IMR-90 (cell line): ENCODE measurements around the gene NF1. TPM values are rescaled to one million over a fixed set of nuclear protein-coding genes. Genes with fewer than 3 reads are reported as not detected.

Source experiments
- ATAC-seq: fragments of 200-7000 bp; cut with Tn5 transposase; 2 replicates; pipeline ENCODE4 v1.9.1; 2020; ENCODE audit warnings: low read depth, mild to moderate bottlenecking, moderate library complexity
- BruUV-seq: library from RNA; stranded (reverse); fragments of 400-500 nt; replicated peaks from 2 replicates; lab custom pipeline; 2021; lab: Mats Ljungman, UMichigan
- CTCF ChIA-PET: fragments of 300-600 bp; formaldehyde crosslinking; extraction: SDS; loops from one replicate; lab custom pipeline; 2021; ENCODE audit warnings: antibody characterized with exemption; lab: Yijun Ruan, JAX
- POLR2A ChIA-PET: fragments of 300-600 bp; sonication (Branson Sonifier 250); formaldehyde crosslinking; loops from one replicate; lab custom pipeline; 2022; ENCODE audit warnings: antibody characterized with exemption; ENCODE audit not compliant: unreplicated experiment; lab: Charles Lee
- DNase-seq: peaks from one replicate; pipeline ENCODE4 v3.0.0; 2013
- H2AFZ ChIP-seq: replicated peaks from 2 replicates; pipeline ENCODE3; 2013; ENCODE audit warnings: low read length, mild to moderate bottlenecking; ENCODE audit not compliant: poor library complexity
- H2AK5ac ChIP-seq: 2 replicates; pipeline ENCODE4 v1.6.1; 2013; ENCODE audit warnings: low read depth, low read length, inconsistent platforms
- H2AK9ac ChIP-seq: replicated peaks from 2 replicates; pipeline ENCODE3; 2013; ENCODE audit warnings: mild to moderate bottlenecking, low read depth, low read length, moderate library complexity; ENCODE audit not compliant: poor library complexity
- H2BK120ac ChIP-seq: 2 replicates; pipeline ENCODE4 v1.6.1; 2013; ENCODE audit warnings: low read depth, low read length, inconsistent platforms
- H2BK15ac ChIP-seq: 3 replicates; pipeline ENCODE4 v1.6.1; 2013; ENCODE audit warnings: low read depth, low read length, inconsistent platforms
- H2BK20ac ChIP-seq: 2 replicates; pipeline ENCODE4 v1.6.1; 2013; ENCODE audit warnings: low read depth, mild to moderate bottlenecking, inconsistent platforms, low read length, moderate library complexity
- H2BK5ac ChIP-seq: 2 replicates; pipeline ENCODE4 v1.6.1; 2013; ENCODE audit warnings: mild to moderate bottlenecking, low read depth, low read length, inconsistent platforms; ENCODE audit not compliant: poor library complexity, severe bottlenecking
- H3K14ac ChIP-seq: replicated peaks from 2 replicates; pipeline ENCODE4 v1.6.1; 2013; ENCODE audit warnings: low read depth, low read length, inconsistent platforms
- H3K18ac ChIP-seq: 2 replicates; pipeline ENCODE4 v1.6.1; 2013; ENCODE audit warnings: low read depth, low read length, control low read depth
- H3K23ac ChIP-seq: 2 replicates; pipeline ENCODE4 v1.6.1; 2013; ENCODE audit warnings: low read depth, low read length, inconsistent platforms
- H3K27ac ChIP-seq: 2 replicates; pipeline ENCODE4 v1.5.1; 2013; ENCODE audit warnings: mild to moderate bottlenecking, control low read depth, low read length; ENCODE audit not compliant: insufficient read depth
- H3K27me3 ChIP-seq: 2 replicates; pipeline ENCODE4 v1.6.1; 2013; ENCODE audit warnings: low read length; ENCODE audit not compliant: control insufficient read depth, insufficient read depth
- H3K36me3 ChIP-seq: 2 replicates; pipeline ENCODE4 v1.6.1; 2013; ENCODE audit warnings: low read length, mixed read lengths; ENCODE audit not compliant: control insufficient read depth, insufficient read depth
- H3K4ac ChIP-seq: 2 replicates; pipeline ENCODE4 v1.6.1; 2013; ENCODE audit warnings: low read depth, low read length, inconsistent platforms
- H3K4me1 ChIP-seq: 2 replicates; pipeline ENCODE4 v1.6.1; 2013; ENCODE audit warnings: low read length, mixed read lengths; ENCODE audit not compliant: control insufficient read depth, insufficient read depth
- H3K4me2 ChIP-seq: 2 replicates; pipeline ENCODE4 v1.6.1; 2013; ENCODE audit warnings: low read depth, mild to moderate bottlenecking, control low read depth, low read length, moderate library complexity
- H3K4me3 ChIP-seq: 2 replicates; pipeline ENCODE4 v1.5.1; 2013; ENCODE audit warnings: low read depth, mild to moderate bottlenecking, control low read depth, low read length, moderate library complexity; ENCODE audit not compliant: insufficient read depth
- H3K56ac ChIP-seq: 2 replicates; pipeline ENCODE4 v1.6.1; 2013; ENCODE audit warnings: low read length, inconsistent platforms; ENCODE audit not compliant: insufficient read depth; ENCODE audit errors: extremely low read depth
- H3K79me1 ChIP-seq, 2 experiments: 2 replicates each; pipeline ENCODE4 v1.6.1; 2013; ENCODE audit warnings: low read length in 2 of 2, inconsistent platforms in 1 of 2, low read depth in 1 of 2
- H3K9ac ChIP-seq: 2 replicates; pipeline ENCODE4 v1.6.1; 2013; ENCODE audit warnings: low read depth, low read length, control low read depth
- H3K9me1 ChIP-seq: 2 replicates; pipeline ENCODE4 v1.6.1; 2013; ENCODE audit warnings: low read length, inconsistent platforms; ENCODE audit not compliant: insufficient read depth
- H3K9me3 ChIP-seq: 2 replicates; pipeline ENCODE4 v1.6.1; 2013; ENCODE audit warnings: low read length; ENCODE audit not compliant: control insufficient read depth, insufficient read depth
- H4K20me1 ChIP-seq: 2 replicates; pipeline ENCODE4 v1.6.1; 2013; ENCODE audit warnings: low read length, inconsistent platforms; ENCODE audit not compliant: insufficient read depth
- H4K5ac ChIP-seq: 2 replicates; pipeline ENCODE4 v1.6.1; 2013; ENCODE audit warnings: mild to moderate bottlenecking, low read depth, low read length, control low read depth
- H4K8ac ChIP-seq, 2 experiments: 2 replicates each; pipeline ENCODE4 v1.6.1; 2013; ENCODE audit warnings: low read depth in 2 of 2, low read length in 2 of 2, control low read depth in 1 of 2, inconsistent platforms in 1 of 2
- H4K91ac ChIP-seq: 2 replicates; pipeline ENCODE4 v1.6.1; 2013; ENCODE audit warnings: low read depth, low read length, inconsistent platforms; ENCODE audit not compliant: insufficient read depth
- BHLHE40 ChIP-seq: fragments of 150-350 bp; IDR thresholded peaks from 2 replicates; pipeline ENCODE4 v1.6.1; 2016; ENCODE audit warnings: mild to moderate bottlenecking, low read depth, low read length
- CEBPB ChIP-seq: IDR thresholded peaks from 2 replicates; pipeline ENCODE4 v1.6.1; 2012; ENCODE audit warnings: low read depth, low read length, improper control_type of control experiment
- CHD1 ChIP-seq: IDR thresholded peaks from 2 replicates; pipeline ENCODE4 v1.6.1; 2012; ENCODE audit warnings: low read depth, low read length, improper control_type of control experiment
- FOS ChIP-seq: fragments of 150-350 bp; IDR thresholded peaks from 2 replicates; pipeline ENCODE4 v1.6.1; 2016; ENCODE audit warnings: low read depth, low read length
- MXI1 ChIP-seq: IDR thresholded peaks from 2 replicates; pipeline ENCODE4 v1.6.1; 2012; ENCODE audit warnings: low read depth, mild to moderate bottlenecking, low read length, moderate library complexity, borderline replicate concordance
- POLR2A ChIP-seq: IDR thresholded peaks from 2 replicates; pipeline ENCODE4 v1.6.1; 2012; ENCODE audit warnings: mild to moderate bottlenecking, low read depth, low read length
- RAD21 ChIP-seq: IDR thresholded peaks from 2 replicates; pipeline ENCODE4 v1.6.1; 2012; ENCODE audit warnings: low read length, improper control_type of control experiment
- WGBS, 2 experiments: methylation state at CpG; one replicate each; pipeline versions ENCODE4 v1.1.5 to v1.1.7; 2013; ENCODE audit warnings: missing lambda C conversion rate in 2 of 2; ENCODE audit not compliant: insufficient read length in 1 of 2; ENCODE audit errors: extremely low coverage in 2 of 2; 5-methylcytosine and 5-hydroxymethylcytosine counted together
- dilution Hi-C: fragments of 300-500 bp; cut with HindIII; formaldehyde crosslinking; loops from one replicate; pipeline ENCODE4 v1.14.3; 2018; ENCODE audit warnings: low sequenced_read_pairs; ENCODE audit not compliant: unreplicated experiment
- in situ Hi-C: fragments of 300-500 bp; cut with MboI; formaldehyde crosslinking; loops from 3 replicates; pipeline ENCODE4 v1.14.3; 2019; ENCODE audit warnings: low sequenced_read_pairs, inconsistent platforms, mixed read lengths
- intact Hi-C: fragments of 100-400 bp; cut with micrococcal nuclease; formaldehyde crosslinking; loops from 2 replicates; pipeline ENCODE4 v1.10.0; 2022
- polyA plus RNA-seq, 3 experiments: library from polyadenylated mRNA; depleted of rRNA; stranded (reverse); fragments of >200 nt; gene quantifications; 2 replicates each; pipeline ENCODE4 v1.2.3, GENCODE V29; 2012; ENCODE audit warnings: low replicate concordance in 1 of 3
- total RNA-seq: library from RNA; depleted of rRNA; stranded (reverse); fragments of >200 nt; gene quantifications from 2 replicates; pipeline ENCODE4 v1.2.3, GENCODE V29; 2012

Gene NF1
- total and polyA plus RNA-seq, 2 of the 4 experiments (the other 2 are of a cell fraction): 17.9 to 48.6 TPM

GRCh38 chr17:31060791-31061550, 33.8 kb upstream of the NF1 start:
- no peak overlapping the region for H3K14ac ChIP-seq
- H3K4me3 ChIP-seq: no peak overlapping the region
- dilution Hi-C loops: no loop called here
- no peak overlapping the region for H2BK15ac ChIP-seq
- no peak overlapping the region for H2AK5ac ChIP-seq
- no peak overlapping the region for H2AK9ac ChIP-seq
- no peak overlapping the region for H3K27ac ChIP-seq
- H4K20me1 ChIP-seq: no peaks in the 10 kb centered on the region
- no peak overlapping the region for H3K4me2 ChIP-seq
- POLR2A ChIA-PET: interaction anchor here (0.7 kb wide), 1 partner anchor 13 kb away, joined by 3 read pairs; no protein-coding TSS in a partner anchor
- no peaks in the 10 kb centered on the region for H3K79me1 ChIP-seq
- ATAC-seq (no peak), DNase-seq (no peak)
- H3K56ac ChIP-seq: no peak overlapping the region
- H4K91ac ChIP-seq: no peak overlapping the region
- no peaks in the 10 kb centered on the region for H3K36me3 ChIP-seq
- no peak for TF ChIP-seq MXI1
- TF ChIP-seq RAD21: no peak
- TF ChIP-seq BHLHE40: no peak
- TF ChIP-seq FOS: no peak
- TF ChIP-seq CHD1: no peak
- TF ChIP-seq POLR2A: no peak
- no peak for TF ChIP-seq CEBPB
- H3K18ac ChIP-seq: no peak overlapping the region
- no peak overlapping the region for H2BK20ac ChIP-seq
- CTCF ChIA-PET: interaction anchor here (1.5 kb wide), 1 partner anchor 13 kb away, joined by 3 read pairs; no protein-coding TSS in a partner anchor
- H3K23ac ChIP-seq: no peak overlapping the region
- H3K9me3 ChIP-seq: no peaks in the 10 kb centered on the region
- H3K9me1 ChIP-seq: no peaks in the 10 kb centered on the region
- no peak overlapping the region for H2AFZ ChIP-seq
- H3K9ac ChIP-seq: no peak overlapping the region
- H3K4me1 ChIP-seq: no peaks in the 10 kb centered on the region
- no peak overlapping the region for H2BK120ac ChIP-seq
- H3K27me3 ChIP-seq: no peaks in the 10 kb centered on the region
- intact Hi-C loops: no loop called here
- no peak overlapping the region for H4K8ac ChIP-seq
- no peak overlapping the region for H4K5ac ChIP-seq
- no peak overlapping the region for H3K4ac ChIP-seq
- in situ Hi-C loops: no loop called here
- H2BK5ac ChIP-seq: no peak overlapping the region
- no TSS peak for BruUV-seq
- 94% methylated on average over 3 of the region's 7 CpGs; no CpG with 5 or more reads in 1 of the 2 experiments for WGBS, 2 experiments
